CD14-positive monocyte (primary cell): ENCODE data around the gene RFX1. TPM values are rescaled to one million over a fixed set of nuclear protein-coding genes. Genes with fewer than 3 reads are reported as not detected.

Experiments
- DNase-seq, 3 donors: peaks; one replicate each; pipeline ENCODE4 v3.0.0-alpha.2; 2011 to 2022
- H2AFZ ChIP-seq: 2 replicates; pipeline ENCODE4 v1.6.0; 2012; ENCODE audit warnings: mild to moderate bottlenecking, low read depth, low read length, inconsistent platforms; ENCODE audit not compliant: insufficient read depth, poor library complexity, severe bottlenecking
- H3K27ac ChIP-seq, 2 donors: 1 replicate in 1 of 2; 2 replicates in 1 of 2; pipeline ENCODE4 v1.5.1; 2012 to 2013; ENCODE audit warnings: low read length in 2 of 2, control low read depth in 1 of 2, inconsistent platforms in 1 of 2, low read depth in 1 of 2, mild to moderate bottlenecking in 1 of 2
- H3K27me3 ChIP-seq, 2 donors: one replicate each; pipeline versions ENCODE4 v1.6.0 to v1.6.1; 2011 to 2013; ENCODE audit warnings: low read length in 2 of 2; ENCODE audit not compliant: control insufficient read depth in 2 of 2, insufficient read depth in 2 of 2
- H3K36me3 ChIP-seq, 2 donors: replicated peaks in 1 of 2; 1 replicate in 1 of 2; 2 replicates in 1 of 2; pipeline versions ENCODE4 v1.5.1 to v1.6.1; 2012 to 2013; ENCODE audit warnings: low read length in 2 of 2, control low read depth in 1 of 2, inconsistent platforms in 1 of 2, mild to moderate bottlenecking in 1 of 2; ENCODE audit not compliant: insufficient read depth in 2 of 2, control insufficient read depth in 1 of 2
- H3K4me1 ChIP-seq, 2 donors: 1 replicate in 1 of 2; 2 replicates in 1 of 2; pipeline versions ENCODE4 v1.5.1 to v1.6.1; 2012 to 2013; ENCODE audit warnings: low read length in 2 of 2, control low read depth in 1 of 2, inconsistent platforms in 1 of 2, mild to moderate bottlenecking in 1 of 2, moderate library complexity in 1 of 2; ENCODE audit not compliant: insufficient read depth in 2 of 2, control insufficient read depth in 1 of 2
- H3K4me2 ChIP-seq: replicated peaks from 2 replicates; pipeline ENCODE3; 2012; ENCODE audit warnings: low read length, moderate library complexity, mild to moderate bottlenecking; ENCODE audit not compliant: poor library complexity, severe bottlenecking; ENCODE audit errors: extremely low read depth
- H3K4me3 ChIP-seq, 3 experiments: fragments of 200-600 bp in 1 of 3; sonication (generic) in 1 of 3; replicated peaks in 1 of 3; 1 replicate in 2 of 3; 2 replicates in 1 of 3; pipeline ENCODE4 v1.5.1; 2011 to 2013; ENCODE audit warnings: low read length in 3 of 3, mild to moderate bottlenecking in 3 of 3, control low read depth in 2 of 3, low read depth in 2 of 3, inconsistent platforms in 1 of 3, moderate library complexity in 1 of 3
- H3K79me2 ChIP-seq: 2 replicates; pipeline ENCODE4 v1.6.0; 2012; ENCODE audit warnings: mild to moderate bottlenecking, control low read depth, inconsistent platforms, low read length, moderate library complexity; ENCODE audit not compliant: insufficient read depth
- H3K9ac ChIP-seq: 2 replicates; pipeline ENCODE4 v1.6.0; 2017; ENCODE audit warnings: low read length, mild to moderate bottlenecking; ENCODE audit not compliant: insufficient read depth, poor library complexity, severe bottlenecking
- H3K9me3 ChIP-seq, 2 donors: replicated peaks in 1 of 2; 1 replicate in 1 of 2; 2 replicates in 1 of 2; pipeline versions ENCODE4 v1.5.1 to v1.6.1; 2012 to 2013; ENCODE audit warnings: low read length in 2 of 2, control low read depth in 1 of 2; ENCODE audit not compliant: control insufficient read depth in 1 of 2, insufficient read depth in 1 of 2
- H4K20me1 ChIP-seq: 2 replicates; pipeline ENCODE4 v1.6.0; 2012; ENCODE audit warnings: mild to moderate bottlenecking, low read length, control low read depth, moderate library complexity; ENCODE audit not compliant: insufficient read depth
- H3K27ac Mint-ChIP-seq, 7 donors: one replicate each; pipeline ENCODE4 v1.8.0; 2020; ENCODE audit warnings: mild to moderate bottlenecking in 7 of 7, mixed read lengths in 7 of 7, moderate library complexity in 6 of 7, inconsistent platforms in 2 of 7
- H3K27me3 Mint-ChIP-seq, 3 donors: one replicate each; pipeline ENCODE4 v1.8.0; 2021 to 2022; ENCODE audit warnings: low read depth in 3 of 3, mild to moderate bottlenecking in 3 of 3, mixed read lengths in 3 of 3, moderate library complexity in 3 of 3, inconsistent platforms in 1 of 3
- H3K36me3 Mint-ChIP-seq, 2 donors: one replicate each; pipeline ENCODE4 v1.8.0; 2020; ENCODE audit warnings: mixed read lengths in 2 of 2, inconsistent platforms in 1 of 2, mild to moderate bottlenecking in 1 of 2
- H3K4me1 Mint-ChIP-seq: one replicate; pipeline ENCODE4 v1.8.0; 2020; ENCODE audit warnings: mild to moderate bottlenecking, mixed read lengths
- H3K4me3 Mint-ChIP-seq, 2 donors: one replicate each; pipeline ENCODE4 v1.8.0; 2020; ENCODE audit warnings: mild to moderate bottlenecking in 2 of 2, mixed read lengths in 2 of 2, moderate library complexity in 1 of 2
- H3K9me3 Mint-ChIP-seq, 7 donors: one replicate each; pipeline ENCODE4 v1.8.0; 2020 to 2022; ENCODE audit warnings: mixed read lengths in 7 of 7, mild to moderate bottlenecking in 6 of 7, moderate library complexity in 6 of 7, inconsistent platforms in 2 of 7
- WGBS: methylation state at CpG from one replicate; pipeline ENCODE4 v1.1.5; 2013; ENCODE audit warnings: missing lambda C conversion rate; ENCODE audit not compliant: insufficient coverage; 5-methylcytosine and 5-hydroxymethylcytosine counted together
- intact Hi-C, 2 donors: fragments of 100-400 bp; cut with micrococcal nuclease; formaldehyde crosslinking; loops; one replicate each; pipeline versions ENCODE4 v1.15.0 to v1.15.1; 2023
- polyA plus RNA-seq, 3 donors: library from polyadenylated mRNA; depleted of rRNA in 1 of 3; unstranded in 2 of 3; stranded (reverse) in 1 of 3; fragments of 300-500 nt in 2 of 3; fragments of >200 nt in 1 of 3; fragmentation: Illumina TruSeq in 2 of 3; gene quantifications; 1 replicate in 2 of 3; 2 replicates in 1 of 3; pipeline ENCODE4 v1.2.3, GENCODE V29; 2012 to 2021
- TF ChIP-seq, protein P1 (sequence below): fragments of 200-600 bp; IDR thresholded peaks from one replicate; pipeline ENCODE4 v1.8.0; 2022; ENCODE audit warnings: antibody characterized with exemption, mild to moderate bottlenecking

RFX1 gene
- polyA plus RNA-seq, 3 donors, result 0.89 to 12.8 (median 0.95) TPM

GRCh38 chr19:13935765-13936510 lies 70.2 kb downstream of the RFX1 start:
- Mint-ChIP-seq H3K9me3 (peaks cover 0 to 2% (median 0%) of the 10 kb centered on the region in 7 donors), H3K27me3 (peaks cover 17 to 32% (median 18%) of the 10 kb centered on the region in 3 donors), H3K27ac (no peak overlapping the region), H3K4me1 (no peaks in the 10 kb centered on the region), H3K4me3 (no peak overlapping the region), H3K36me3 (peaks cover 0 to 6% of the 10 kb centered on the region in 2 donors)
- H2AFZ ChIP-seq, result no peak overlapping the region
- H3K27me3 ChIP-seq, result peaks cover 0 to 20% of the 10 kb centered on the region in 2 donors
- WGBS, result 94% methylated on average over 6 of the region's 22 CpGs
- H3K9ac ChIP-seq, result no peak overlapping the region
- no peak overlapping the region for H3K27ac ChIP-seq
- TF ChIP-seq, protein P1, sequence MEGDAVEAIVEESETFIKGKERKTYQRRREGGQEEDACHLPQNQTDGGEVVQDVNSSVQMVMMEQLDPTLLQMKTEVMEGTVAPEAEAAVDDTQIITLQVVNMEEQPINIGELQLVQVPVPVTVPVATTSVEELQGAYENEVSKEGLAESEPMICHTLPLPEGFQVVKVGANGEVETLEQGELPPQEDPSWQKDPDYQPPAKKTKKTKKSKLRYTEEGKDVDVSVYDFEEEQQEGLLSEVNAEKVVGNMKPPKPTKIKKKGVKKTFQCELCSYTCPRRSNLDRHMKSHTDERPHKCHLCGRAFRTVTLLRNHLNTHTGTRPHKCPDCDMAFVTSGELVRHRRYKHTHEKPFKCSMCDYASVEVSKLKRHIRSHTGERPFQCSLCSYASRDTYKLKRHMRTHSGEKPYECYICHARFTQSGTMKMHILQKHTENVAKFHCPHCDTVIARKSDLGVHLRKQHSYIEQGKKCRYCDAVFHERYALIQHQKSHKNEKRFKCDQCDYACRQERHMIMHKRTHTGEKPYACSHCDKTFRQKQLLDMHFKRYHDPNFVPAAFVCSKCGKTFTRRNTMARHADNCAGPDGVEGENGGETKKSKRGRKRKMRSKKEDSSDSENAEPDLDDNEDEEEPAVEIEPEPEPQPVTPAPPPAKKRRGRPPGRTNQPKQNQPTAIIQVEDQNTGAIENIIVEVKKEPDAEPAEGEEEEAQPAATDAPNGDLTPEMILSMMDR, result no peak
- H3K4me1 ChIP-seq, result no peaks in the 10 kb centered on the region
- H4K20me1 ChIP-seq, result no peaks in the 10 kb centered on the region
- intact Hi-C loops, result no loop called here
- H3K9me3 ChIP-seq, result no peaks in the 10 kb centered on the region
- H3K79me2 ChIP-seq, result no peaks in the 10 kb centered on the region
- DNase-seq, result peak in 1 of 3 donors; percentile 1
- H3K4me2 ChIP-seq, result no peak overlapping the region
- peaks cover 5 to 6% of the 10 kb centered on the region in 2 donors for H3K36me3 ChIP-seq
- no peak overlapping the region for H3K4me3 ChIP-seq

DNA sequence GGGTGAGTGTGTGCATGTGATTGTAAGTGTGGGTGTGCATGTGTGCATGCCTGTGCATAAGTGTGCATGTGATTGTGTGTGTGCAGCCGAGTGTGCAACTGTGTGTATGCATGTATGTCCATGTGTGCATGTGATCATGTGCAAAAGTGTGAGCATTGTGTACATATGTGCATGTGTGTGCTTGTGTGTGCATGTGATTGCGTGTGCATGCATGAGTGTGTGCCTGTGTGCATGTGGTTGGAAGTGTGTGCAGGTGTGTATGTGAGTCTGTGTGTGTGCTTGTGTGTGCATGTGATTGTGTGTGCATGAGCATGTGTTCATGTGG lies 71.4 kb downstream of the RFX1 start:
- no peak overlapping the region for H3K27ac ChIP-seq
- peaks cover 0 to 20% of the 10 kb centered on the region in 2 donors for H3K27me3 ChIP-seq
- TF ChIP-seq, protein P1, result no peak
- no peak overlapping the region for H2AFZ ChIP-seq
- H3K4me1 ChIP-seq, result no peaks in the 10 kb centered on the region
- H3K36me3 ChIP-seq, result peaks cover 12 to 14% of the 10 kb centered on the region in 2 donors
- 97% methylated on average over 2 of the region's 2 CpGs for WGBS
- no peaks in the 10 kb centered on the region for H4K20me1 ChIP-seq
- Mint-ChIP-seq H3K36me3 (peaks cover 0 to 10% of the 10 kb centered on the region in 2 donors), H3K9me3 (peaks cover 0 to 2% (median 0%) of the 10 kb centered on the region in 7 donors), H3K27me3 (peaks cover 15 to 32% (median 18%) of the 10 kb centered on the region in 3 donors), H3K27ac (no peak overlapping the region), H3K4me3 (peak overlapping the region in 1 of 2 donors; percentile 1), H3K4me1 (no peaks in the 10 kb centered on the region)
- H3K79me2 ChIP-seq, result no peaks in the 10 kb centered on the region
- no peak for DNase-seq
- no peak overlapping the region for H3K4me2 ChIP-seq
- H3K9me3 ChIP-seq, result no peaks in the 10 kb centered on the region
- no peak overlapping the region for H3K4me3 ChIP-seq
- intact Hi-C loops, result no loop called here
- H3K9ac ChIP-seq, result no peak overlapping the region
